Breast epithelium (tissue), 4 donors: Measurements from ENCODE around the gene TRIM60. TPM values are rescaled to one million over a fixed set of nuclear protein-coding genes. Genes with fewer than 3 reads are reported as not detected.

ENCODE experiments used
- DNase-seq, 2 donors: peaks; one replicate each; pipeline ENCODE4 v3.0.0-alpha.2; 2019; ENCODE audit warnings: low spot score in 2 of 2
- H3K27ac ChIP-seq, 2 donors: fragments of 200-600 bp; sonication (generic) in 1 of 2; one replicate each; pipeline ENCODE4 v1.5.1; 2016 to 2019; ENCODE audit warnings: mild to moderate bottlenecking in 1 of 2
- H3K27me3 ChIP-seq, 2 donors: fragments of 200-600 bp; sonication (generic) in 1 of 2; one replicate each; pipeline versions ENCODE4 v1.5.1 to v1.6.0; 2017 to 2019; ENCODE audit warnings: control low read depth in 1 of 2, mild to moderate bottlenecking in 1 of 2
- H3K36me3 ChIP-seq: fragments of 200-600 bp; one replicate; pipeline ENCODE4 v1.5.1; 2019
- H3K4me1 ChIP-seq, 2 donors: fragments of 200-600 bp; sonication (generic); one replicate each; pipeline ENCODE4 v1.5.1; 2016 to 2019; ENCODE audit warnings: control low read depth in 1 of 2
- H3K4me3 ChIP-seq, 3 donors: fragments of 200-600 bp; sonication (generic); 1 replicate in 2 of 3; 2 replicates in 1 of 3; pipeline ENCODE4 v1.5.1; 2016 to 2019; ENCODE audit warnings: mild to moderate bottlenecking in 3 of 3, moderate library complexity in 2 of 3
- H3K9me3 ChIP-seq, 2 donors: fragments of 200-600 bp; sonication (generic) in 1 of 2; one replicate each; pipeline ENCODE4 v1.5.1; 2016 to 2019; ENCODE audit warnings: control low read depth in 1 of 2
- POLR2A ChIP-seq: fragments of 450-650 bp; IDR thresholded peaks from one replicate; pipeline ENCODE4 v1.6.1; 2016; ENCODE audit warnings: antibody characterized with exemption, mild to moderate bottlenecking, moderate library complexity
- POLR2AphosphoS5 ChIP-seq, 3 donors: sonication (generic); formaldehyde crosslinking; IDR thresholded peaks; one replicate each; pipeline ENCODE4 v1.6.1; 2017; ENCODE audit warnings: antibody characterized with exemption in 3 of 3
- intact Hi-C: fragments of 100-400 bp; cut with DNase I; formaldehyde crosslinking; loops from one replicate; pipeline ENCODE4 v1.15.1; 2023; ENCODE audit warnings: low total_unique reads
- total RNA-seq, 3 donors: library from RNA; depleted of rRNA; stranded (reverse); fragments of >200 nt; gene quantifications; one replicate each; pipeline ENCODE4 v1.1.0, GENCODE V29; 2016
- TF ChIP-seq, protein P1 (sequence below), 3 donors: fragments of 450-650 bp; IDR thresholded peaks; one replicate each; pipeline ENCODE4 v1.5.1; 2016 to 2017; ENCODE audit warnings: antibody characterized with exemption in 3 of 3, mild to moderate bottlenecking in 3 of 3, moderate library complexity in 3 of 3

Gene TRIM60
- total RNA-seq, 3 donors from 2014 or later, result not detected

DNA sequence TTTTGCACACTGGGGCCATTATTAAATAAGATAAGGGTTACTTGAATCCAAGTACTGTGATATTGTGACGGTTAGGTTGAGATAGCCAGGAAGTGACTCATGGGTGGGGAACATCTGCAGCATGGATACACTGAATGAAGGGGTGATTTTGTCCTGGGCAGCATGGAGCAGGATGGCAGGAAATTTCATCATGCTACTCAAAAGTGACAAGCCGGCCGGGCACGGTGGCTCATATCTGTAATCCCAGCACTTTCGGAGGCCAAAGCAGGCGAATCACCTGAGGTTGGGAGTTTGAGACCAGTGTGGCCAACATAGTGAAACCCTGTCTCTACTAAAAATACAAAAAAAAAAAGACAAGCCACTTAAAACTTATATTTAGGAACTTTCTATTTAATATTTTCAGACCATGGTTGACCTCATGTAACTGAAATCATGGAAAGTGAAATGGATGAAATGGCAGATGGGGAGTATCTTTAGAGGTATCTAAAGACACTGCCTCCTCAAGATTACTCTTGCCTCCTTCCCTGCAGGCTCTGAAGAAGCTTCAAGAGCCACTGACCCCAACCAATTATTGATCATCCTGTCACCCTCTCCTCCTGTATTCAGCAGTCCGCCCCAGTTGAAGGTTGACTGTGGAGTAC is 3.9 kb upstream of the TRIM60 start:
- no peak overlapping the region for H3K27ac ChIP-seq
- no peaks in the 10 kb centered on the region for H3K27me3 ChIP-seq
- H3K4me1 ChIP-seq, result no peaks in the 10 kb centered on the region
- TF ChIP-seq POLR2AphosphoS5 (IDR thresholded peaks at IDR 0.05), result no peak
- TF ChIP-seq, protein P1, sequence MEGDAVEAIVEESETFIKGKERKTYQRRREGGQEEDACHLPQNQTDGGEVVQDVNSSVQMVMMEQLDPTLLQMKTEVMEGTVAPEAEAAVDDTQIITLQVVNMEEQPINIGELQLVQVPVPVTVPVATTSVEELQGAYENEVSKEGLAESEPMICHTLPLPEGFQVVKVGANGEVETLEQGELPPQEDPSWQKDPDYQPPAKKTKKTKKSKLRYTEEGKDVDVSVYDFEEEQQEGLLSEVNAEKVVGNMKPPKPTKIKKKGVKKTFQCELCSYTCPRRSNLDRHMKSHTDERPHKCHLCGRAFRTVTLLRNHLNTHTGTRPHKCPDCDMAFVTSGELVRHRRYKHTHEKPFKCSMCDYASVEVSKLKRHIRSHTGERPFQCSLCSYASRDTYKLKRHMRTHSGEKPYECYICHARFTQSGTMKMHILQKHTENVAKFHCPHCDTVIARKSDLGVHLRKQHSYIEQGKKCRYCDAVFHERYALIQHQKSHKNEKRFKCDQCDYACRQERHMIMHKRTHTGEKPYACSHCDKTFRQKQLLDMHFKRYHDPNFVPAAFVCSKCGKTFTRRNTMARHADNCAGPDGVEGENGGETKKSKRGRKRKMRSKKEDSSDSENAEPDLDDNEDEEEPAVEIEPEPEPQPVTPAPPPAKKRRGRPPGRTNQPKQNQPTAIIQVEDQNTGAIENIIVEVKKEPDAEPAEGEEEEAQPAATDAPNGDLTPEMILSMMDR (IDR thresholded peaks at IDR 0.05), result no peak
- no peak for TF ChIP-seq POLR2A
- H3K9me3 ChIP-seq, result peaks cover 4 to 7% of the 10 kb centered on the region in 2 donors
- DNase-seq, result no peak
- no peak overlapping the region for H3K4me3 ChIP-seq
- no peaks in the 10 kb centered on the region for H3K36me3 ChIP-seq
- intact Hi-C loops, result no loop called here

DNA sequence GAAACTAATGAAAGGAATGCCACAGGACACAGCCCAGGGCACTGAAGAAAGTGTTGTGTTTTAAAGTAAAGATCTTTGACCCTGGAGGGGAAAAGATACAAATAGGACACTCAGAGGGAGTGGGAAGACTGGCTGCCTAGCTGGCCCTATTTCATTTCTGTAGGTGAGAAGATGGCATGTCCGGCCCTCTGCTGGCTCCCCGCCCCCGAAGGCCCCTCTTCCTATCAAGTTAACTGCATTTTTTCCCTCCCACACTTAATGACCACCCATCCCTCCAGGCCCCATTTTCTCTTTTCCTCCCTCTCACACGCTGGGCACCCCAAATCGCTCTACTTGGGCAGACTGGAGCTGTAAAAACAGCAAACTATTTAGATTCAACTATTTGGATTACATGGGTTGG is 16.4 kb downstream of the TRIM60 start:
- H3K9me3 ChIP-seq, result no peaks in the 10 kb centered on the region
- intact Hi-C loops, result no loop called here
- H3K27me3 ChIP-seq, result no peaks in the 10 kb centered on the region
- no peaks in the 10 kb centered on the region for H3K4me1 ChIP-seq
- H3K36me3 ChIP-seq, result no peaks in the 10 kb centered on the region
- no peak overlapping the region for H3K27ac ChIP-seq
- no peak overlapping the region for H3K4me3 ChIP-seq
- DNase-seq, result no peak
- TF ChIP-seq POLR2A (no peak), POLR2AphosphoS5 (IDR thresholded peaks at IDR 0.05) (no peak)
- TF ChIP-seq, protein P1 (IDR thresholded peaks at IDR 0.05), result no peak

DNA sequence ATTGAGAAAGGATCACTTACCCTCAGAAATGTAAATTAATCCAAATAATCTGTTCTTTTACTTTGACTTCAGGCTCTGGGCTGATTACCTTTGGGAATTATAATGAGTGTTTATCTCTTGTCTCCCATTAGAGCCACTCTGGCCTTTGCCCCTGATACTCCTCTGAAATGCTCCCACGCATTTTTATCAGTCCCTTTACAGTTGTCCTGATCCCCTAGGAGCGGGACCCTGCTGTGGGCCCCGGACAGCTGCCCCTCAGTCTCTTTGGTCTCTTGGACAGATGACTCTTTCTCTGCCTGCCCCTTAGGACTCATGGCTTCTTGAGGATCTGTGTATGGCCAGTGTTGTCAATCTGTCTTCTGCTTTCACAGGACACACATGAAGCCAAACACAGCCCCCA is 20.8 kb downstream of the TRIM60 start:
- no peaks in the 10 kb centered on the region for H3K27me3 ChIP-seq
- H3K4me3 ChIP-seq, result no peak overlapping the region
- no peak overlapping the region for H3K27ac ChIP-seq
- no peaks in the 10 kb centered on the region for H3K9me3 ChIP-seq
- intact Hi-C loops, result no loop called here
- H3K4me1 ChIP-seq, result no peaks in the 10 kb centered on the region
- no peaks in the 10 kb centered on the region for H3K36me3 ChIP-seq
- TF ChIP-seq, protein P1 (IDR thresholded peaks at IDR 0.05), result no peak
- TF ChIP-seq POLR2A (no peak), POLR2AphosphoS5 (IDR thresholded peaks at IDR 0.05) (no peak)
- DNase-seq, result no peak

DNA sequence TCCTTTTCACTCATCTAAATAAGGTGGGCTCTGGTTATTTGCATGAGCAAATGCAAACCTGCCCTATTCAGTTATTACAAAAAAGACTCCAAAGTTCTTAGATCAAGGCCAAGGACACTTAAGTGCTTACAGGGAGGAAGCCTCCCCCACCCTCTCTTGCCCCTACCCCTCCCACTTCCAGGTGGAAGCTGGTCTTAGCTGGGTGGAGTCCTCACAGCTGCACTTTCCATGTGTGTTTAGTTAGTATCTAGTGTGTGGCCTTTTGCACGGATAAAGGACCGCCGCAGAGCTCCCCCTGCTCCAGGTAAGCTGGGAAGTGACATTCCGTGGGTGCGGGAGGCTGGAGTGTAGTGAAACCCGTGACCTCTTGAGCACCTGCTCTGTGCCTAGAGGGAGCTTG is 21.8 kb downstream of the TRIM60 start, which contains the start of gene TRIM75:
TRIM75 (plus strand) TSS at position 222 of the 400 bp plus-strand sequence. CDS start 5,282 bp downstream, outside the sequence.
- Histone ChIP-seq H3K4me1 (no peaks in the 10 kb centered on the region), H3K36me3 (no peaks in the 10 kb centered on the region), H3K27ac (no peak within 1 kb of the TSS), H3K27me3 (no peaks in the 10 kb centered on the region), H3K4me3 (no peak within 1 kb of the TSS), H3K9me3 (no peaks in the 10 kb centered on the region)
- no peak for DNase-seq
- intact Hi-C loops, result no loop called here
- no peak for TF ChIP-seq POLR2AphosphoS5 (IDR thresholded peaks at IDR 0.05)
- TF ChIP-seq, protein P1 (IDR thresholded peaks at IDR 0.05), result no peak
- TF ChIP-seq POLR2A, result no peak

DNA sequence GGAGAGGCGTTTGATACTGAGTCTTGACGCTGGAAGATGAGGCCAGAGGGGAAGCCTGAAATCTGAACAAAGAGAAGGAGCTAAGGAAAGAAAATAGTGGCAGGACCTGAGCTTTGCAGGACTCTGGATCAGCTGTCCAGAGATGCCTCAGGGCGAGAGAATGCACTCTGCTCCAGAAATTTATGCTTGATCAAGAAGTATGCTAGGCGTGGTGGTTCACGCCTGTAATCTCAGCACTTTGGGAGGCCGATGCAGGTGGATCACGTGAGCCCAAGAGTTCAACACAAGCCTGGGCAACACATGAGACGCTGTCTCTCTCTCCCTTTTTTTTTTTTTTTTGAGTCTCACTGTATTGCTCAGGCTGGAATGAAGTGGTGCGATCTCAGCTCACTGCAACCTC is 23.8 kb downstream of the TRIM60 start:
- H3K9me3 ChIP-seq, result no peaks in the 10 kb centered on the region
- H3K4me3 ChIP-seq, result no peak overlapping the region
- H3K27me3 ChIP-seq, result no peaks in the 10 kb centered on the region
- DNase-seq, result no peak
- TF ChIP-seq, protein P1 (IDR thresholded peaks at IDR 0.05), result no peak
- TF ChIP-seq POLR2A (no peak), POLR2AphosphoS5 (IDR thresholded peaks at IDR 0.05) (no peak)
- H3K4me1 ChIP-seq, result no peaks in the 10 kb centered on the region
- no peaks in the 10 kb centered on the region for H3K36me3 ChIP-seq
- intact Hi-C loops, result no loop called here
- no peak overlapping the region for H3K27ac ChIP-seq
